GM18951 (cell line): ENCODE data around the gene OR4N5.
"Not testable (repeated sequence)": the region's sequence is repeated elsewhere in the genome, so short reads cannot be mapped to it uniquely, and the experiment has no call there.

ENCODE experiments used
- POLR2A ChIP-seq: IDR thresholded peaks from 4 replicates; pipeline ENCODE4 v1.6.1; 2011; ENCODE audit warnings: mild to moderate bottlenecking; ENCODE audit not compliant: insufficient read length, insufficient read depth; ENCODE audit errors: extremely low read depth
- in situ Hi-C: fragments of 300-500 bp; cut with MboI; formaldehyde crosslinking; loops from one replicate; pipeline ENCODE4 v1.12.0; 2022; ENCODE audit warnings: low sequenced_read_pairs, mixed read lengths, inconsistent platforms; ENCODE audit not compliant: unreplicated experiment

The OR4N5 gene, protein sequence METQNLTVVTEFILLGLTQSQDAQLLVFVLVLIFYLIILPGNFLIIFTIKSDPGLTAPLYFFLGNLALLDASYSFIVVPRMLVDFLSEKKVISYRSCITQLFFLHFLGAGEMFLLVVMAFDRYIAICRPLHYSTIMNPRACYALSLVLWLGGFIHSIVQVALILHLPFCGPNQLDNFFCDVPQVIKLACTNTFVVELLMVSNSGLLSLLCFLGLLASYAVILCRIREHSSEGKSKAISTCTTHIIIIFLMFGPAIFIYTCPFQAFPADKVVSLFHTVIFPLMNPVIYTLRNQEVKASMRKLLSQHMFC

DNA sequence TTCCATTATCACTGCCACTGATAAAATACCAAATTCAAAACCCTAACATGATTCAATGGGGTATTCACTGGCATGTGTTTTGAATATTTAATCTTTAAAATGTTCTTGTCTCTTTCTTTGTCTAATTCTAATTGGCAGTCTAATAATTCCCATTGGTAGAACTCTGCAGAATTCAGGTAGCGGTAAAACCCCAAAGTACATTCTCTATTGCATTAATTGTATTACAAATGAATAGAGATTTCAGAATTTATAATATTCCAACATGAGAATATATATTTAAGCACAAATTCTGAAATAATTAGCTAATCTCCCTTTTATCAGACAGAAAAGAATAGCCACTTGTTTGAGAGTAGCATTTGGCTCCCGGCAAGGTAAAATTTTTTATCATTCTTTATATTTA, at the start of gene OR4N5:
TSS of gene OR4N5 (plus strand) at position 301 of the 400 bp plus-strand sequence. CDS start 4,916 bp downstream, outside the sequence.
- no peak for TF ChIP-seq POLR2A
- in situ Hi-C loops, result no loop called here

DNA sequence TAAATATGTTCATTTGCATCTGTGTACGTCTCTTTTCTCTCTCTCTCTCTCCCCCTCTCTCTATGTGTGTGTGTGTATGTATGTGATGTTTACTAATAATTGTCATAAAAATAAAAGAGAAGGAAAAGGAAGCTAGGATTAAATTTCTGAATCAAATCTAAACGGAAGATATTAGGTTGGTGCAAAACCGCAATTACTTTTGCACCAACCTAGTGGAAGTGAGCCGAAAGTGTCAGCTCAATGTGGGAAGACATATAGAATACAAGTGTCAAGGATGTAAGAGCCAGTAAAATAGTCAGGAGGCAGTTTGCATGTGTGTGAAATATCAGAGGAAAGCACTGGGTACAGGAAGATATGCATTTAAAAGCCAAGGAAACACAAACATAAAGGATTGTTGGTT, 46.6 kb upstream of the OR4N5 start:
- no peak for TF ChIP-seq POLR2A
- in situ Hi-C loops, result no loop called here

DNA sequence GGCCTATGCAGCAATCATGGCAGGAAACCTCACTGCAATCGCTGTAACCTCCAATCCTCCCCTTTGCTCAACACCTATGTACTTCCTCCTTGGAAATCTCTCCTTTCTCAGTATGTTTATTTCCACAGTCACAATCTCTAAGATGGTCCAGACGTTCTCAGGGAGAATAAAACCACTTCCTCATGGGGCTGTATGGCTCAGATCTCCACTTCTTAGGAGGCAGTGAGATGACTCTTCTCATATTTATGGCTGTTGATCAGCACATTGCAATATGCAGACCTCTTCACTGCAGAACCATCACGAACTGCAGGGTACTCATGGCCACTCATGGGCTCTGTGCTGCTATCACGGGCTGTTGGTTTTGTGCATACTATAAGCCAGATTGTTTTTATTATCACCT, 45.2 kb upstream of the OR4N5 start:
- in situ Hi-C loops, result no loop called here
- no peak for TF ChIP-seq POLR2A

DNA sequence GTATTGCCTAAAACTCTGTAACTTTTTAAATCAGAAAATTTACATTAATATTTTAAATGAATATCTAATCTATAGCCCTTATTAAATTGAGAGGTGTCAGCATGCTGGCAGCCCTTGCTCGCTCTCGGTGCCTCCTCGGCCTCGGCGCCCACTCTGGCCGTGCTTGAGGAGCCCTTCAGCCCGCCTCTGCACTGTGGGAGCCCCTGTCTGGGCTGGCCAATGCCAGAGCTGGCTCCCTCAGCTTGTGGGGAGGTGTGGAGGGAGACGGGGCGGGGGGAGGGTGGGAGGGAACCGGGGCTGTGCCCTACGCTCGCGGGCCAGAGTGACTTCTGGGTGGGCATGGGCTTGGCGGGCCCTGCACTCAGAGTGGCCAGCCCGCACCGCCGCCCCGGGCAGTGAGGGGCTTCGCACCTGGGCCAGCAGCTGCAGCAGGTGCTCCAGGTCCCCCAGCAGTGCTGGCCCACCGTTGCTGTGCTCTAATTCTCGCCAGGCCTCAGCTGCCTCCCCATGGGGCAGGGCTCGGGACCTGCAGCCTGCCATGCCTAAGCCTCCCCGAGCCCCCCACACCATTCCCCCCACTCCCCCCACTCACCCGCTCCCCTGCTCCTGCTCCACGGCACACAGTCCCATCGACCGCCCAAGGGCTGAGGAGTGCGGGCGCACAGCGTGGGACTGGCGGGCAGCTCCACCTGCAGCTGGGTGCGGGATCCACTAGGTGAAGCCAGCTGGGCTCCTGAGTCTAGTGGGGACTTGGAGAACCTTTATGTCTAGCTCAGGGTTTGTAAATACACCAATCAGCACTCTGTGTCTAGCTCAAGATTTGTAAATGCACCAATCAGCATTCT, 39.5 kb upstream of the OR4N5 start:
- in situ Hi-C loops, result not testable (repeated sequence)

DNA sequence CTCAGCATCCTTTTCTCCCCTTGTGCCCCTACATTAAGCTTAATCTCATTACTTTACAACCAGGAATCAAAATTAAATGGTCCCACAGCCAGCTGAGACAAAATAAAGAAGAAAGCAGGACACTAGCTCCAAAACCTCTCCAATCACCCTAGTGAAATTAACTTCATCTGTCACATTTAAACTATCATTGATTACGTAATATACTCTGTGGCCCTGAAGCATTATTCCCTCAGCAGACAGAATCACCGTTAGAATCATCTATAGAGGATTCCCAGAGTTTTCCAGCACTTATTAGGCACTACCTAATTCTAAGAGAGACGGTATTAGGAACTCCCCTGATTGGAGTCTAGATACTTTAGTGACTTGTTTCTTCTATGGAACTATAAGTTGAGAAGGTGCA, 28.2 kb upstream of the OR4N5 start, which contains the start of gene OR4K17:
TSS of gene OR4K17 (plus strand) at position 302 of the 400 bp plus-strand sequence. CDS start 6,761 bp downstream, outside the sequence.
- in situ Hi-C loops, result no loop called here

DNA sequence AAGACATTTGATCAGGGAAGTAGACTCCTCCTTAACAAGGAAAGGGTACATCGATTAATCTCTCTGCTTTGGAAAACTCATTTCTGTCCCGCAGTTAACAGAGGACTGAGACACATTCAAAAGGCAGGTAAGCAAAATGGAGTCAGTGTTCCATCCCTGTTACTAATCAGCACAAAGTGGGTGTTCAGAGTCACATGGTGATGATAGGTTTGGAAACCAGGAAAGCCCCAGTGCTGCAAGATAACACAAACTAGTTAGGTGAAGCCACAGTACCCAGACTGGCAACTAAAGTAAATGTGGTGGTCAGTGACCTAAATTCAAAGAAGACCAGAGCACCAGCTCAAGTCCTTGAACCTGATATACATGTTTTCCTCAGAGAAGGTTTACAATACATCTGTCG, 26.3 kb upstream of the OR4N5 start:
- TF ChIP-seq POLR2A, result no peak
- in situ Hi-C loops, result no loop called here

More for the DNA sequence above, 28.2 kb upstream of the OR4N5 start, which contains the start of gene OR4K17:
- no peak for TF ChIP-seq POLR2A

DNA sequence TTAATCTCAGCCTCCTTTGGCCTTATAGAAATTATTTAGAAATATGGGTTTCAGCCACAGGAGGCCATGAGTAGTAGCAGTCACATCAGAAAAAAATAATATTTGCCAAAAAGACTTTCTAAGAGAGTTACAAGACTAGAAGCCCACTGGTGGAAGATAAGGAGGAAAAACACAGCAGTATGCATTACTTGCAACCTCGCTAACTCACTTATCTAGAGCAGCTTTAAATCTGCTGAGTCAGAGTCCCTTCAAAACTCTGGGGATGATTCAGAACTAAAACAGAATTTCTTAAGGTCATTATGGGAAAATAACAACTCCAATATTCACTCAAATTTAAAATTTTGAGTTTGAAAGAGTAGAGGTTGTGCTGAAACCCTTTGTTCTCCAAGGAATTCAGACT, 21.9 kb upstream of the OR4N5 start:
- in situ Hi-C loops, result no loop called here
- TF ChIP-seq POLR2A, result no peak

DNA sequence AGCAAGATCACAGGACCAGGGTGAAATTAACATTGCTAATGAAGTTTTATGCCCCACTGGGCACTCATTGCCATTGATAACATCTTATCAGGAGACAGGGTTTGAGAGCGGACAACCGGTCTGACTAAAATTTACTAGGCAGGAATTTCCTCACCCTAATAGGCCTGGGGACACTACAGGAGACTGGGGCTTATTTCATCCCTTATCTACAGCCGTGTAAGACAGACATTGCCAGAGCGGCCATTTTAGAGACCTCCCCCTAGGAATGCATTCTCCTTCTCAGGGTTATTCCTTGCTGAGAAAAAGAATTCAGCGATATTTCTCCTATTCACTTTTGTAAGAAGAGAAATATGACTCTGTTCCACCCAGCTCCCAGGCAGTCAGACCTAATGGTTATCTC, 19.8 kb upstream of the OR4N5 start:
- in situ Hi-C loops, result no loop called here
- TF ChIP-seq POLR2A, result no peak

DNA sequence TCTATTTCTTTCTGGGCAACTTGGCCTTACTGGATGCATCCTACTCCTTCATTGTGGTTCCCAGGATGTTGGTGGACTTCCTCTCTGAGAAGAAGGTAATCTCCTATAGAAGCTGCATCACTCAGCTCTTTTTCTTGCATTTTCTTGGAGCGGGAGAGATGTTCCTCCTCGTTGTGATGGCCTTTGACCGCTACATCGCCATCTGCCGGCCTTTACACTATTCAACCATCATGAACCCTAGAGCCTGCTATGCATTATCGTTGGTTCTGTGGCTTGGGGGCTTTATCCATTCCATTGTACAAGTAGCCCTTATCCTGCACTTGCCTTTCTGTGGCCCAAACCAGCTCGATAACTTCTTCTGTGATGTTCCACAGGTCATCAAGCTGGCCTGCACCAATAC, 5.3 kb downstream of the OR4N5 start:
- TF ChIP-seq POLR2A, result no peak

DNA sequence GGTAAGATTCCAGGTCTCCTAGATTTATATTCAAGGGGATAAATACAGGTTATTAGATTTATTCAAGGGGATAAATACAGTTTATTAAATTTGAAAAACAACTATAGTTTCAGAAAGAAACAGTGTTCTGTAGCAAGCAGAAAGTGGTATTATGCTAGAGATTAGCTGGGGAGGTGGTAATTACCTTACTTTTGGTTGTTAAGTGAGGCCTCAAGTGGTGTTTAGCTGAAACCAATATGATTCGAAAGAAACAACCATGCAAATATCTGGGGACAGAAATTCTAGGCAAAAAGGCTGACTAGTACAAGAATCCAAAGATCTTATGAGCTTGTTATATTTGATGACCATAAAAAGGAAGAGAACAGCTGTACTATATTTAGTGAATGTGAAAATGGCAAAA, 6.2 kb downstream of the OR4N5 start:
- in situ Hi-C loops, result no loop called here
- no peak for TF ChIP-seq POLR2A

More for the DNA sequence above, 5.3 kb downstream of the OR4N5 start:
- in situ Hi-C loops, result no loop called here

DNA sequence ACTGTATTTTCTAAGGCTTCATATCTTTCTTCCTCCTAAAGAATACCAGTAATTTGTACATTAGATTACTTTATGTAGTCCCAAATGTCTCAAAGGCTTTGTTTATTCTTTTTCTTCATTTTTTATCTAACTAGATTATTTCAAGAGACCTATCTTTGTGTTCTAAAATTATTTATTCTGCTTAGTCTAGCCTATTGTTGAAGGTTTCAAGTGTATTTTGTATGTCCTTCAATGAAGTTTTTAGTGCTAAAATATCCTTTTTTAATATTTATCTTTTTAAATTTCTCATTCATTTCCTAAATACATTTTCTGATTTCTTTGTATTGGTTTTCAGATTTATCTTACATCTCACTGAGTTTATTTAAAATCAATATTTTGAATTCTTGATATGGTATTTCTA, 25.8 kb downstream of the OR4N5 start:
- TF ChIP-seq POLR2A, result no peak
- in situ Hi-C loops, result no loop called here

DNA sequence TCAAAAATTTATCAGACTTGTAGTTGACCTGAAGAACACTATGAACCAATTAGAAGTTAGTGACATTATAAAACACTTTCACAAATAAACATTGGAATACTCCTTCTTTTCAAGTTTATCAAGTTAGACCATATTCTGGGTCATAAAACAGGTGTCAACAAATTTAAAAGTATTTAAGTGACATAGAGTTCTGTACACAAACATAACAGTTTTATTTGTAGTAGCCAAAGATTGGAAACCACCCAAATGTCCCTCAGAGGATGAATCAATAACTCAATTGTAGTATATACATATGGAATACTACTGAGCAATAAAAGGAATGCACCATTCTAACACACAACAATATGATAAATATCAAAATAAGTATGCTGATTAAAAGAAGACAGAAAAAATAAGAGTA, 28.5 kb downstream of the OR4N5 start:
- in situ Hi-C loops, result no loop called here

DNA sequence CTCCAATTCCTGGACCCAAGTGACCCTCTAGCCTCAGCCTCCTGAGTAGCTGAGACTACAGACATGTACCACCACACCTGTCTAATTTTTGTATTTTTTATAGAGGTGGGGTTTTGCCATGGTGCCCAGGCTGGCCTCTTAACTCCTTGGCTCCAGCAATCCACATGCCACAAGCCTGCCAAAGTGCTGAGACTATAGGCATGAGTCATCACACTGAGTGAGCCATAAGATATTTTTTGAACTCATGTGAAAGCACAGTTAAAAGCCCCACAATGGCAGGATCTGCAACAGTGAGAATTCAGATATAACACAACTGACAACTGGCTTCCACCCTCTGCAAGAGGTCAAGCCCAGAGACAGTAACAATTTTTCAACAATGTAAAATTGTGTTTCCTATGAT, 31.2 kb downstream of the OR4N5 start:
- in situ Hi-C loops, result not testable (repeated sequence)

More for the DNA sequence above, 28.5 kb downstream of the OR4N5 start:
- TF ChIP-seq POLR2A, result no peak

DNA sequence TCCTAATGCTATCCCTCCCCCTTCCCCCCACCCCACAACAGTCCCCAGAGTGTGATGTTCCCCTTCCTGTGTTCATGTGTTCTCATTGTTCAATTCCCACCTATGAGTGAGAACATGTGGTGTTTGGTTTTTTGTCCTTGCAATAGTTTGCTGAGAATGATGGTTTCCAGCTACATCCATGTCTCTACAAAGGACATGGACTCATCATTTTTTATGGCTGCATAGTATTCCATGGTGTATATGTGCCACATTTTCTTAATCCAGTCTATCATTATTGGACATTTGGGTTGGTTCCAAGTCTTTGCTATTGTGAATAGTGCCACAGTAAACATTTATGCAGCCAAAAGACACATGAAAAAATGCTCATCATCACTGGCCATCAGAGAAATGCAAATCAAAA, 35.6 kb downstream of the OR4N5 start:
- in situ Hi-C loops, result not testable (repeated sequence)

DNA sequence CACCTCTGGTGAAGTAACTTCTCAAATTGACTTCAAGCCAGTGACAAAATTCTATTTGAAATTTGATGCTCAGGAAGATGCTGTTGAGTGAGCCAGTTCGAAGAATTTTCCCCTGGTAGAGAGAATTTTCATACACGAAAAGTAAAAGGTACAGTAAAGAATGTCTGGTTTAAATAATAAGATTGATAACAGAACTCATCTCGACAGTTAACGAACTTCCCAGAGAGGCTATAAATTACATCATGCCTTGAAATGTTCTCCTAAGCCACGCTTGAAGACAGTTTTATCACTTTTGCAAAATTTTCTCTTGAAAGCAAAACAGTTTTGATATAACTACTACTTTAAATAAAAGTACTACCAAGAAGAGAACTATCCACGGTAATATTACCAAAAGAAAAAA, 37.7 kb downstream of the OR4N5 start:
- no peak for TF ChIP-seq POLR2A
- in situ Hi-C loops, result no loop called here
